HG03460 (cell line): ENCODE data around the gene NCAM2.

ENCODE experiments used
- ATAC-seq: cut with Tn5 transposase; IDR thresholded peaks from one replicate; pipeline ENCODE4 v1.9.1; 2021; ENCODE audit not compliant: unreplicated experiment

Gene NCAM2

GRCh38 chr21:21406921-21407320 lies 408.7 kb downstream of the NCAM2 start:
- no peak for ATAC-seq

- ATAC-seq: no peak
Observed at GRCh38 chr21:21412096-21412495, 413.9 kb downstream of the NCAM2 start.

GRCh38 chr21:21415741-21416140 lies 417.5 kb downstream of the NCAM2 start:
- ATAC-seq: no peak

- ATAC-seq: no peak
Observed at GRCh38 chr21:21434944-21435343, 436.7 kb downstream of the NCAM2 start.

GRCh38 chr21:21436012-21436534 lies 437.9 kb downstream of the NCAM2 start:
- ATAC-seq: no peak

- no peak for ATAC-seq
Observed at GRCh38 chr21:21439761-21440160, 441.6 kb downstream of the NCAM2 start.

- no peak for ATAC-seq
Observed at GRCh38 chr21:21457077-21457476, 458.9 kb downstream of the NCAM2 start.

- no peak for ATAC-seq
Observed at GRCh38 chr21:21458124-21458631, 460.0 kb downstream of the NCAM2 start.

- ATAC-seq: no peak
Observed at GRCh38 chr21:21460979-21461378, 462.8 kb downstream of the NCAM2 start.

GRCh38 chr21:21463456-21463855 lies 465.2 kb downstream of the NCAM2 start:
- ATAC-seq: no peak

GRCh38 chr21:21464684-21465083 lies 466.5 kb downstream of the NCAM2 start:
- no peak for ATAC-seq

GRCh38 chr21:21466752-21467151 lies 468.5 kb downstream of the NCAM2 start:
- ATAC-seq: no peak

- ATAC-seq: no peak
Observed at GRCh38 chr21:21468003-21468402, 469.8 kb downstream of the NCAM2 start.

GRCh38 chr21:21481239-21481638 lies 483.0 kb downstream of the NCAM2 start:
- ATAC-seq: no peak

GRCh38 chr21:21508859-21509258 lies 510.6 kb downstream of the NCAM2 start:
- no peak for ATAC-seq

GRCh38 chr21:21530680-21531079 lies 532.5 kb downstream of the NCAM2 start:
- no peak for ATAC-seq

- no peak for ATAC-seq
Observed at GRCh38 chr21:21547368-21547953, 549.3 kb downstream of the NCAM2 start.

- ATAC-seq: no peak
Observed at GRCh38 chr21:21559285-21560045, 561.3 kb downstream of the NCAM2 start.
